Measurements from ENCODE around the gene CTNND2.

The CTNND2 gene

GRCh38 chr5:11504065-11504885 is 400.0 kb downstream of the CTNND2 start:
- no peak for TF ChIP-seq CTCF (IDR thresholded peaks at IDR 0.05; ENCODE audit: control extremely low read depth, extremely low read depth, low read depth, missing control alignments)
- ChIA-PET POLR2A (no interaction called here), CTCF (interaction anchor here (4.8 kb wide), 1 partner anchor 14 kb away, joined by 25 read pairs; no protein-coding TSS in a partner anchor)
- no peak for DNase-seq (ENCODE audit: extremely low spot score)

- POLR2A ChIA-PET = no interaction called here
- no peak for DNase-seq (ENCODE audit: extremely low spot score)
- TF ChIP-seq CTCF (IDR thresholded peaks at IDR 0.05; ENCODE audit: control extremely low read depth, extremely low read depth, low read depth, missing control alignments) = no peak
- CTCF ChIA-PET = interaction anchor here (4.8 kb wide), 1 partner anchor 12 kb away, joined by 25 read pairs; no protein-coding TSS in a partner anchor
These were observed 401.5 kb downstream of the CTNND2 start for GRCh38 chr5:11502783-11503182.

- TF ChIP-seq CTCF (IDR thresholded peaks at IDR 0.05; ENCODE audit: control extremely low read depth, extremely low read depth, low read depth, missing control alignments) = no peak
- POLR2A ChIA-PET = no interaction called here
- CTCF ChIA-PET = interaction anchor here (1.6 kb wide), 1 partner anchor 18 kb away, joined by 4 read pairs; no protein-coding TSS in a partner anchor
- DNase-seq (ENCODE audit: extremely low spot score) = no peak
These were observed 406.6 kb downstream of the CTNND2 start for GRCh38 chr5:11497651-11498050.

GRCh38 chr5:11496137-11496719 is 408.0 kb downstream of the CTNND2 start:
- DNase-seq (ENCODE audit: extremely low spot score) = no peak
- POLR2A ChIA-PET = no interaction called here
- no peak for TF ChIP-seq CTCF (IDR thresholded peaks at IDR 0.05; ENCODE audit: control extremely low read depth, extremely low read depth, low read depth, missing control alignments)
- CTCF ChIA-PET = interaction anchor here (1.6 kb wide), 1 partner anchor 11 kb away, joined by 7 read pairs; no protein-coding TSS in a partner anchor

GRCh38 chr5:11494340-11494739 is 409.9 kb downstream of the CTNND2 start:
- no peak for DNase-seq (ENCODE audit: extremely low spot score)
- POLR2A ChIA-PET = no interaction called here
- TF ChIP-seq CTCF (IDR thresholded peaks at IDR 0.05; ENCODE audit: control extremely low read depth, extremely low read depth, low read depth, missing control alignments) = no peak
- CTCF ChIA-PET = no interaction called here

GRCh38 chr5:11491404-11492075 is 412.7 kb downstream of the CTNND2 start:
- ChIA-PET POLR2A (no interaction called here), CTCF (interaction anchor here (5.5 kb wide), 1 partner anchor 10 kb away, joined by 25 read pairs; no protein-coding TSS in a partner anchor)
- TF ChIP-seq CTCF (IDR thresholded peaks at IDR 0.05; ENCODE audit: control extremely low read depth, extremely low read depth, low read depth, missing control alignments) = no peak
- DNase-seq (ENCODE audit: extremely low spot score) = no peak
